IMR-90 (cell line): ENCODE results near the gene E2F3. TPM values are rescaled to one million over a fixed set of nuclear protein-coding genes. Genes with fewer than 3 reads are reported as not detected.

ENCODE experiments used
- ATAC-seq: fragments of 200-7000 bp; cut with Tn5 transposase; 2 replicates; pipeline ENCODE4 v1.9.1; 2020; ENCODE audit warnings: low read depth, mild to moderate bottlenecking, moderate library complexity
- BruUV-seq: library from RNA; stranded (reverse); fragments of 400-500 nt; replicated peaks from 2 replicates; lab custom pipeline; 2021; lab: Mats Ljungman, UMichigan
- CTCF ChIA-PET: fragments of 300-600 bp; formaldehyde crosslinking; extraction: SDS; loops from one replicate; lab custom pipeline; 2021; ENCODE audit warnings: antibody characterized with exemption; lab: Yijun Ruan, JAX
- POLR2A ChIA-PET: fragments of 300-600 bp; sonication (Branson Sonifier 250); formaldehyde crosslinking; loops from one replicate; lab custom pipeline; 2022; ENCODE audit warnings: antibody characterized with exemption; ENCODE audit not compliant: unreplicated experiment; lab: Charles Lee
- DNase-seq: peaks from one replicate; pipeline ENCODE4 v3.0.0; 2013
- H2AFZ ChIP-seq: replicated peaks from 2 replicates; pipeline ENCODE3; 2013; ENCODE audit warnings: low read length, mild to moderate bottlenecking; ENCODE audit not compliant: poor library complexity
- H2AK5ac ChIP-seq: 2 replicates; pipeline ENCODE4 v1.6.1; 2013; ENCODE audit warnings: low read depth, low read length, inconsistent platforms
- H2AK9ac ChIP-seq: replicated peaks from 2 replicates; pipeline ENCODE3; 2013; ENCODE audit warnings: mild to moderate bottlenecking, low read depth, low read length, moderate library complexity; ENCODE audit not compliant: poor library complexity
- H2BK120ac ChIP-seq: 2 replicates; pipeline ENCODE4 v1.6.1; 2013; ENCODE audit warnings: low read depth, low read length, inconsistent platforms
- H2BK15ac ChIP-seq: 3 replicates; pipeline ENCODE4 v1.6.1; 2013; ENCODE audit warnings: low read depth, low read length, inconsistent platforms
- H2BK20ac ChIP-seq: 2 replicates; pipeline ENCODE4 v1.6.1; 2013; ENCODE audit warnings: low read depth, mild to moderate bottlenecking, inconsistent platforms, low read length, moderate library complexity
- H2BK5ac ChIP-seq: 2 replicates; pipeline ENCODE4 v1.6.1; 2013; ENCODE audit warnings: mild to moderate bottlenecking, low read depth, low read length, inconsistent platforms; ENCODE audit not compliant: poor library complexity, severe bottlenecking
- H3K14ac ChIP-seq: replicated peaks from 2 replicates; pipeline ENCODE4 v1.6.1; 2013; ENCODE audit warnings: low read depth, low read length, inconsistent platforms
- H3K18ac ChIP-seq: 2 replicates; pipeline ENCODE4 v1.6.1; 2013; ENCODE audit warnings: low read depth, low read length, control low read depth
- H3K23ac ChIP-seq: 2 replicates; pipeline ENCODE4 v1.6.1; 2013; ENCODE audit warnings: low read depth, low read length, inconsistent platforms
- H3K27ac ChIP-seq: 2 replicates; pipeline ENCODE4 v1.5.1; 2013; ENCODE audit warnings: mild to moderate bottlenecking, control low read depth, low read length; ENCODE audit not compliant: insufficient read depth
- H3K27me3 ChIP-seq: 2 replicates; pipeline ENCODE4 v1.6.1; 2013; ENCODE audit warnings: low read length; ENCODE audit not compliant: control insufficient read depth, insufficient read depth
- H3K36me3 ChIP-seq: 2 replicates; pipeline ENCODE4 v1.6.1; 2013; ENCODE audit warnings: low read length, mixed read lengths; ENCODE audit not compliant: control insufficient read depth, insufficient read depth
- H3K4ac ChIP-seq: 2 replicates; pipeline ENCODE4 v1.6.1; 2013; ENCODE audit warnings: low read depth, low read length, inconsistent platforms
- H3K4me1 ChIP-seq: 2 replicates; pipeline ENCODE4 v1.6.1; 2013; ENCODE audit warnings: low read length, mixed read lengths; ENCODE audit not compliant: control insufficient read depth, insufficient read depth
- H3K4me2 ChIP-seq: 2 replicates; pipeline ENCODE4 v1.6.1; 2013; ENCODE audit warnings: low read depth, mild to moderate bottlenecking, control low read depth, low read length, moderate library complexity
- H3K4me3 ChIP-seq: 2 replicates; pipeline ENCODE4 v1.5.1; 2013; ENCODE audit warnings: low read depth, mild to moderate bottlenecking, control low read depth, low read length, moderate library complexity; ENCODE audit not compliant: insufficient read depth
- H3K56ac ChIP-seq: 2 replicates; pipeline ENCODE4 v1.6.1; 2013; ENCODE audit warnings: low read length, inconsistent platforms; ENCODE audit not compliant: insufficient read depth; ENCODE audit errors: extremely low read depth
- H3K79me1 ChIP-seq, 2 experiments: 2 replicates each; pipeline ENCODE4 v1.6.1; 2013; ENCODE audit warnings: low read length in 2 of 2, inconsistent platforms in 1 of 2, low read depth in 1 of 2
- H3K9ac ChIP-seq: 2 replicates; pipeline ENCODE4 v1.6.1; 2013; ENCODE audit warnings: low read depth, low read length, control low read depth
- H3K9me1 ChIP-seq: 2 replicates; pipeline ENCODE4 v1.6.1; 2013; ENCODE audit warnings: low read length, inconsistent platforms; ENCODE audit not compliant: insufficient read depth
- H3K9me3 ChIP-seq: 2 replicates; pipeline ENCODE4 v1.6.1; 2013; ENCODE audit warnings: low read length; ENCODE audit not compliant: control insufficient read depth, insufficient read depth
- H4K20me1 ChIP-seq: 2 replicates; pipeline ENCODE4 v1.6.1; 2013; ENCODE audit warnings: low read length, inconsistent platforms; ENCODE audit not compliant: insufficient read depth
- H4K5ac ChIP-seq: 2 replicates; pipeline ENCODE4 v1.6.1; 2013; ENCODE audit warnings: mild to moderate bottlenecking, low read depth, low read length, control low read depth
- H4K8ac ChIP-seq, 2 experiments: 2 replicates each; pipeline ENCODE4 v1.6.1; 2013; ENCODE audit warnings: low read depth in 2 of 2, low read length in 2 of 2, control low read depth in 1 of 2, inconsistent platforms in 1 of 2
- H4K91ac ChIP-seq: 2 replicates; pipeline ENCODE4 v1.6.1; 2013; ENCODE audit warnings: low read depth, low read length, inconsistent platforms; ENCODE audit not compliant: insufficient read depth
- CEBPB ChIP-seq: IDR thresholded peaks from 2 replicates; pipeline ENCODE4 v1.6.1; 2012; ENCODE audit warnings: low read depth, low read length, improper control_type of control experiment
- FOS ChIP-seq: fragments of 150-350 bp; IDR thresholded peaks from 2 replicates; pipeline ENCODE4 v1.6.1; 2016; ENCODE audit warnings: low read depth, low read length
- MAFK ChIP-seq: IDR thresholded peaks from 2 replicates; pipeline ENCODE4 v1.6.1; 2012; ENCODE audit warnings: low read depth, low read length, improper control_type of control experiment
- MAZ ChIP-seq: IDR thresholded peaks from 2 replicates; pipeline ENCODE4 v1.6.1; 2012; ENCODE audit warnings: low read depth, mild to moderate bottlenecking, low read length, improper control_type of control experiment, moderate library complexity, borderline replicate concordance
- MXI1 ChIP-seq: IDR thresholded peaks from 2 replicates; pipeline ENCODE4 v1.6.1; 2012; ENCODE audit warnings: low read depth, mild to moderate bottlenecking, low read length, moderate library complexity, borderline replicate concordance
- POLR2A ChIP-seq: IDR thresholded peaks from 2 replicates; pipeline ENCODE4 v1.6.1; 2012; ENCODE audit warnings: mild to moderate bottlenecking, low read depth, low read length
- RAD21 ChIP-seq: IDR thresholded peaks from 2 replicates; pipeline ENCODE4 v1.6.1; 2012; ENCODE audit warnings: low read length, improper control_type of control experiment
- RCOR1 ChIP-seq: IDR thresholded peaks from 2 replicates; pipeline ENCODE4 v1.6.1; 2012; ENCODE audit warnings: mild to moderate bottlenecking, low read length, improper control_type of control experiment; ENCODE audit not compliant: insufficient replicate concordance
- RFX5 ChIP-seq: IDR thresholded peaks from 2 replicates; pipeline ENCODE4 v1.8.0; 2012; ENCODE audit warnings: low read depth, mild to moderate bottlenecking, low read length, moderate library complexity
- WGBS, 2 experiments: methylation state at CpG; one replicate each; pipeline versions ENCODE4 v1.1.5 to v1.1.7; 2013; ENCODE audit warnings: missing lambda C conversion rate in 2 of 2; ENCODE audit not compliant: insufficient read length in 1 of 2; ENCODE audit errors: extremely low coverage in 2 of 2; 5-methylcytosine and 5-hydroxymethylcytosine counted together
- dilution Hi-C: fragments of 300-500 bp; cut with HindIII; formaldehyde crosslinking; loops from one replicate; pipeline ENCODE4 v1.14.3; 2018; ENCODE audit warnings: low sequenced_read_pairs; ENCODE audit not compliant: unreplicated experiment
- in situ Hi-C: fragments of 300-500 bp; cut with MboI; formaldehyde crosslinking; loops from 3 replicates; pipeline ENCODE4 v1.14.3; 2019; ENCODE audit warnings: low sequenced_read_pairs, inconsistent platforms, mixed read lengths
- intact Hi-C: fragments of 100-400 bp; cut with micrococcal nuclease; formaldehyde crosslinking; loops from 2 replicates; pipeline ENCODE4 v1.10.0; 2022
- polyA plus RNA-seq, 3 experiments: library from polyadenylated mRNA; depleted of rRNA; stranded (reverse); fragments of >200 nt; gene quantifications; 2 replicates each; pipeline ENCODE4 v1.2.3, GENCODE V29; 2012; ENCODE audit warnings: low replicate concordance in 1 of 3
- total RNA-seq: library from RNA; depleted of rRNA; stranded (reverse); fragments of >200 nt; gene quantifications from 2 replicates; pipeline ENCODE4 v1.2.3, GENCODE V29; 2012
- TF ChIP-seq, protein P1 (sequence below): conservative IDR thresholded peaks from 2 replicates; pipeline ENCODE4 v1.5.1; 2012; ENCODE audit warnings: mild to moderate bottlenecking, low read depth, low read length, improper control_type of control experiment
- TF ChIP-seq, protein P2 (sequence below): fragments of 150-350 bp; IDR thresholded peaks from 2 replicates; pipeline ENCODE4 v1.6.1; 2017; ENCODE audit warnings: mild to moderate bottlenecking, antibody characterized with exemption, low read length, low read depth

The E2F3 gene
- total and polyA plus RNA-seq, 2 of the 4 experiments (the other 2 are of a cell fraction), result 2.3 to 8.2 TPM

DNA sequence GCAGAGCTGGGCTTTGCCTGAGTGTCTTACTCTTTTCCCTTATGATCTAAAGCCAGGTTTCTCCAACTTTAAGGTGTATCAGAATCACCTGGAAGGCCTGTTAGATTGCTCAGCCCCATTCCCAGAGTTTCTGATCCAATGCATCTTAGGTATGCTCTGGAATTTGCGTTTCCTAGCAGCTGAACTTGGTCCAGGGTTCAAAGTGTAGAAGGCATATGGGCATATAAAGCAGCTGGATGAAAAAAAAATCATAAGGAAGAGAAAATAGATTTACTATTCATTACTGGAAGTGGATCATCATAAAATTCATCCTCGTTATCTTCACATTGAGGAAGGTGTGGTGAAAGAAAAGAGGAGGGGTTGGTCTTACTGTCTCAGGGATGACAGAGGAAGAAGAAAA is 75.8 kb downstream of the E2F3 start:
- Histone ChIP-seq H3K36me3 (peaks cover 13% of the 10 kb centered on the region), H4K8ac (no peak overlapping the region), H2BK120ac (no peak overlapping the region), H2AK5ac (no peak overlapping the region), H3K4ac (no peak overlapping the region), H2BK15ac (no peak overlapping the region), H3K14ac (no peak overlapping the region), H3K56ac (no peak overlapping the region), H3K4me3 (no peak overlapping the region), H3K27ac (no peak overlapping the region), H3K9me1 (peaks cover 8% of the 10 kb centered on the region), H3K79me1 (peaks cover 56 to 89% of the 10 kb centered on the region in 2 experiments), H3K18ac (no peak overlapping the region), H3K4me1 (no peaks in the 10 kb centered on the region), H2BK5ac (no peak overlapping the region), H2AFZ (no peak overlapping the region), H3K9me3 (no peaks in the 10 kb centered on the region), H3K23ac (no peak overlapping the region), H4K5ac (no peak overlapping the region), H3K4me2 (no peak overlapping the region), H2AK9ac (no peak overlapping the region), H4K91ac (no peak overlapping the region), H2BK20ac (no peak overlapping the region), H4K20me1 (peaks cover 27% of the 10 kb centered on the region), H3K9ac (no peak overlapping the region), H3K27me3 (no peaks in the 10 kb centered on the region)
- POLR2A ChIA-PET, result no interaction called here
- in situ Hi-C loops, result no loop called here
- TF ChIP-seq MAZ (no peak), FOS (no peak), MXI1 (no peak), CEBPB (no peak), RFX5 (no peak), RCOR1 (no peak), POLR2A (no peak), RAD21 (no peak), MAFK (no peak)
- TF ChIP-seq, protein P1, sequence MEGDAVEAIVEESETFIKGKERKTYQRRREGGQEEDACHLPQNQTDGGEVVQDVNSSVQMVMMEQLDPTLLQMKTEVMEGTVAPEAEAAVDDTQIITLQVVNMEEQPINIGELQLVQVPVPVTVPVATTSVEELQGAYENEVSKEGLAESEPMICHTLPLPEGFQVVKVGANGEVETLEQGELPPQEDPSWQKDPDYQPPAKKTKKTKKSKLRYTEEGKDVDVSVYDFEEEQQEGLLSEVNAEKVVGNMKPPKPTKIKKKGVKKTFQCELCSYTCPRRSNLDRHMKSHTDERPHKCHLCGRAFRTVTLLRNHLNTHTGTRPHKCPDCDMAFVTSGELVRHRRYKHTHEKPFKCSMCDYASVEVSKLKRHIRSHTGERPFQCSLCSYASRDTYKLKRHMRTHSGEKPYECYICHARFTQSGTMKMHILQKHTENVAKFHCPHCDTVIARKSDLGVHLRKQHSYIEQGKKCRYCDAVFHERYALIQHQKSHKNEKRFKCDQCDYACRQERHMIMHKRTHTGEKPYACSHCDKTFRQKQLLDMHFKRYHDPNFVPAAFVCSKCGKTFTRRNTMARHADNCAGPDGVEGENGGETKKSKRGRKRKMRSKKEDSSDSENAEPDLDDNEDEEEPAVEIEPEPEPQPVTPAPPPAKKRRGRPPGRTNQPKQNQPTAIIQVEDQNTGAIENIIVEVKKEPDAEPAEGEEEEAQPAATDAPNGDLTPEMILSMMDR, result no peak
- TF ChIP-seq, protein P2, sequence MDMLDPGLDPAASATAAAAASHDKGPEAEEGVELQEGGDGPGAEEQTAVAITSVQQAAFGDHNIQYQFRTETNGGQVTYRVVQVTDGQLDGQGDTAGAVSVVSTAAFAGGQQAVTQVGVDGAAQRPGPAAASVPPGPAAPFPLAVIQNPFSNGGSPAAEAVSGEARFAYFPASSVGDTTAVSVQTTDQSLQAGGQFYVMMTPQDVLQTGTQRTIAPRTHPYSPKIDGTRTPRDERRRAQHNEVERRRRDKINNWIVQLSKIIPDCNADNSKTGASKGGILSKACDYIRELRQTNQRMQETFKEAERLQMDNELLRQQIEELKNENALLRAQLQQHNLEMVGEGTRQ, result no peak
- ATAC-seq (no peak), DNase-seq (no peak)
- dilution Hi-C loops, result no loop called here
- BruUV-seq, result no TSS peak
- CTCF ChIA-PET, result no interaction called here
- WGBS, 2 experiments, result 100% methylated on average over 1 of the region's 2 CpGs; no CpG with 5 or more reads in 1 of the 2 experiments
- intact Hi-C loops, result no loop called here
